Nephron (organoid): ENCODE data around the gene STK11.
A peak's percentile ranks its signal among the peaks of the same experiment; 100 is the strongest.

ENCODE experiments used
- H3K27ac Mint-ChIP-seq, 3 experiments: 2 replicates each; pipeline ENCODE4 v1.8.0; 2020; ENCODE audit warnings: mixed read lengths in 3 of 3, mild to moderate bottlenecking in 2 of 3, moderate library complexity in 1 of 3
- H3K27me3 Mint-ChIP-seq: 2 replicates; pipeline ENCODE4 v1.8.0; 2021; ENCODE audit warnings: low read depth, mild to moderate bottlenecking, moderate library complexity, mixed read lengths
- H3K36me3 Mint-ChIP-seq: 2 replicates; pipeline ENCODE4 v1.8.0; 2020; ENCODE audit warnings: low read depth, mixed read lengths
- H3K4me1 Mint-ChIP-seq: 2 replicates; pipeline ENCODE4 v1.8.0; 2020; ENCODE audit warnings: mixed read lengths
- H3K4me3 Mint-ChIP-seq, 3 experiments: 2 replicates each; pipeline ENCODE4 v1.8.0; 2020; ENCODE audit warnings: mild to moderate bottlenecking in 3 of 3, mixed read lengths in 3 of 3, moderate library complexity in 2 of 3
- H3K9me3 Mint-ChIP-seq: 2 replicates; pipeline ENCODE4 v1.8.0; 2020; ENCODE audit warnings: mixed read lengths
- CTCF ChIP-seq, 3 experiments: fragments of 200-600 bp; sonication (generic); IDR thresholded peaks; one replicate each; pipeline ENCODE4 v1.5.0; 2021; ENCODE audit warnings: antibody characterized with exemption in 3 of 3; ENCODE audit not compliant: unreplicated experiment in 3 of 3

STK11 gene

GRCh38 chr19:1158885-1159448 lies 46.6 kb upstream of the STK11 start:
- Mint-ChIP-seq H3K36me3 (no peaks in the 10 kb centered on the region), H3K27ac (no peak overlapping the region), H3K4me1 (peaks cover 5% of the 10 kb centered on the region), H3K4me3 (no peak overlapping the region), H3K9me3 (no peaks in the 10 kb centered on the region), H3K27me3 (no peaks in the 10 kb centered on the region)
- TF ChIP-seq CTCF (IDR thresholded peaks at IDR 0.05; ENCODE audit: unreplicated experiment in 3 of 3), result no peak

- Mint-ChIP-seq H3K4me3 (no peak overlapping the region), H3K27me3 (no peaks in the 10 kb centered on the region), H3K4me1 (peaks cover 5% of the 10 kb centered on the region), H3K27ac (no peak overlapping the region), H3K36me3 (no peaks in the 10 kb centered on the region), H3K9me3 (no peaks in the 10 kb centered on the region)
- TF ChIP-seq CTCF (IDR thresholded peaks at IDR 0.05; ENCODE audit: unreplicated experiment in 3 of 3), result no peak
Observed at GRCh38 chr19:1159864-1160595, 45.5 kb upstream of the STK11 start.

- peak overlapping the region in 1 of 3 experiments; percentile 42 for H3K27ac Mint-ChIP-seq
- no peaks in the 10 kb centered on the region for H3K27me3 Mint-ChIP-seq
- no peaks in the 10 kb centered on the region for H3K9me3 Mint-ChIP-seq
- H3K4me3 Mint-ChIP-seq, result no peak overlapping the region
- no peak for TF ChIP-seq CTCF (IDR thresholded peaks at IDR 0.05; ENCODE audit: unreplicated experiment in 3 of 3)
- H3K4me1 Mint-ChIP-seq, result peaks cover 7% of the 10 kb centered on the region
- no peaks in the 10 kb centered on the region for H3K36me3 Mint-ChIP-seq
Observed at GRCh38 chr19:1161716-1162115, 43.9 kb upstream of the STK11 start.

GRCh38 chr19:1162404-1163282 lies 42.9 kb upstream of the STK11 start:
- H3K4me1 Mint-ChIP-seq, result peaks cover 8% of the 10 kb centered on the region
- H3K9me3 Mint-ChIP-seq, result no peaks in the 10 kb centered on the region
- no peaks in the 10 kb centered on the region for H3K36me3 Mint-ChIP-seq
- TF ChIP-seq CTCF (IDR thresholded peaks at IDR 0.05; ENCODE audit: unreplicated experiment in 3 of 3), result no peak
- peak overlapping the region in 1 of 3 experiments; percentile 28 for H3K4me3 Mint-ChIP-seq
- H3K27me3 Mint-ChIP-seq, result no peaks in the 10 kb centered on the region
- H3K27ac Mint-ChIP-seq, result peak overlapping the region in 1 of 3 experiments; percentile 32

- Mint-ChIP-seq H3K9me3 (no peaks in the 10 kb centered on the region), H3K27me3 (no peaks in the 10 kb centered on the region), H3K4me1 (peaks cover 8% of the 10 kb centered on the region), H3K27ac (peak overlapping the region in 1 of 3 experiments; percentile 32), H3K4me3 (no peak overlapping the region), H3K36me3 (no peaks in the 10 kb centered on the region)
- TF ChIP-seq CTCF (IDR thresholded peaks at IDR 0.05; ENCODE audit: unreplicated experiment in 3 of 3), result no peak
Observed at GRCh38 chr19:1163283-1163933, 42.2 kb upstream of the STK11 start.
